K562 (cell line): ENCODE measurements around the gene SUMO3. TPM values are rescaled to one million over a fixed set of nuclear protein-coding genes. Genes with fewer than 3 reads are reported as not detected.

Experiments used
- ATAC-seq: fragments of 200-7000 bp; cut with Tn5 transposase; 3 replicates; pipeline ENCODE4 v1.9.1; 2020; ENCODE audit warnings: moderate library complexity
- BruUV-seq: library from RNA; stranded (reverse); fragments of 400-500 nt; replicated peaks from 2 replicates; lab custom pipeline; 2021; lab: Mats Ljungman, UMichigan
- CTCF ChIA-PET: fragments of 300-600 bp; formaldehyde crosslinking; extraction: SDS; loops from one replicate; lab custom pipeline; 2021; ENCODE audit warnings: low intra/inter-chr PET ratio; lab: Yijun Ruan, JAX
- POLR2A ChIA-PET: fragments of 300-600, 350-650 bp; sonication (Branson Sonifier 250); formaldehyde crosslinking; extraction: SDS; loops from one replicate; lab custom pipeline; 2021; ENCODE audit warnings: antibody characterized with exemption, inconsistent platforms; lab: Yijun Ruan, JAX
- DNase-seq, 4 experiments: peaks; one replicate each; pipeline versions ENCODE4 v3.0.0 to v3.0.0-alpha.2; 2011 to 2018; ENCODE audit warnings: low spot score in 3 of 4, mixed read lengths in 3 of 4; ENCODE audit errors: extremely low read depth in 1 of 4
- FAIRE-seq: peaks from 2 replicates; lab custom pipeline; 2011; peaks lifted over from hg19 to GRCh38; lab: Jason Lieb, UNC
- H2AFZ ChIP-seq: 2 replicates; pipeline ENCODE4 v1.6.0; 2011; ENCODE audit warnings: low read depth, low read length, control low read depth, inconsistent platforms
- H3K27ac ChIP-seq: fragments of 200-600 bp; 3 replicates; pipeline ENCODE4 v1.8.0; 2011; ENCODE audit warnings: low read depth, mild to moderate bottlenecking, control low read depth, inconsistent platforms, low read length, moderate library complexity, mixed read lengths; ENCODE audit errors: extremely low read depth
- H3K27me3 ChIP-seq, 2 experiments: fragments of 300-600 bp in 1 of 2; 2 replicates in 1 of 2; 3 replicates in 1 of 2; pipeline versions ENCODE4 v1.6.0 to v1.8.0; 2011; ENCODE audit warnings: inconsistent platforms in 2 of 2, low read length in 2 of 2, mild to moderate bottlenecking in 1 of 2, mixed read lengths in 1 of 2, moderate library complexity in 1 of 2; ENCODE audit not compliant: control insufficient read depth in 2 of 2, insufficient read depth in 2 of 2
- H3K36me3 ChIP-seq: fragments of 300-600 bp; 3 replicates; pipeline ENCODE4 v1.8.0; 2011; ENCODE audit warnings: mild to moderate bottlenecking, low read length, inconsistent platforms; ENCODE audit not compliant: control insufficient read depth, insufficient read depth
- H3K4me1 ChIP-seq, 2 experiments: fragments of 200-600 bp in 1 of 2; replicated peaks in 1 of 2; 2 replicates in 1 of 2; 3 replicates in 1 of 2; pipeline versions ENCODE4 v1.5.1 to v1.8.0; 2011; ENCODE audit warnings: inconsistent platforms in 2 of 2, low read length in 2 of 2, mild to moderate bottlenecking in 1 of 2, mixed read lengths in 1 of 2, moderate library complexity in 1 of 2; ENCODE audit not compliant: control insufficient read depth in 2 of 2, insufficient read depth in 2 of 2
- H3K4me2 ChIP-seq: 2 replicates; pipeline ENCODE4 v1.6.1; 2011; ENCODE audit warnings: low read length, control low read depth, inconsistent platforms, mixed read lengths; ENCODE audit not compliant: insufficient read depth
- H3K4me3 ChIP-seq: fragments of 200-600 bp; sonication (generic), shearing (Covaris generic); 2 replicates; pipeline ENCODE4 v1.5.1; 2016; ENCODE audit warnings: control low read depth, inconsistent platforms
- H3K79me2 ChIP-seq: fragments of 200-600 bp; 3 replicates; pipeline ENCODE4 v1.8.0; 2011; ENCODE audit warnings: low read length, inconsistent platforms; ENCODE audit not compliant: control insufficient read depth, insufficient read depth
- H3K9ac ChIP-seq, 2 experiments: 2 replicates each; pipeline versions ENCODE4 v1.6.0 to v1.6.1; 2011; ENCODE audit warnings: low read depth in 2 of 2, low read length in 2 of 2, control low read depth in 1 of 2, inconsistent platforms in 1 of 2, mild to moderate bottlenecking in 1 of 2, mixed read lengths in 1 of 2; ENCODE audit not compliant: insufficient read depth in 1 of 2
- H3K9me1 ChIP-seq: one replicate; pipeline ENCODE4 v1.6.0; 2011; ENCODE audit warnings: inconsistent platforms, mild to moderate bottlenecking, low read length, moderate library complexity; ENCODE audit not compliant: control insufficient read depth, insufficient read depth
- H3K9me3 ChIP-seq: replicated peaks from 2 replicates; pipeline ENCODE4 v1.5.1; 2011; ENCODE audit warnings: low read depth, low read length, inconsistent platforms; ENCODE audit not compliant: control insufficient read depth, insufficient read depth
- H4K20me1 ChIP-seq: replicated peaks from 2 replicates; pipeline ENCODE4 v1.6.1; 2011; ENCODE audit warnings: low read length, inconsistent platforms, mixed read lengths; ENCODE audit not compliant: control insufficient read depth, insufficient read depth
- BRF2 ChIP-seq: IDR thresholded peaks from 3 replicates; pipeline ENCODE4 v1.6.1; 2011; ENCODE audit warnings: borderline replicate concordance, mild to moderate bottlenecking; ENCODE audit not compliant: insufficient read length, insufficient read depth
- CBX3 ChIP-seq, 2 experiments: IDR thresholded peaks; 1 replicate in 1 of 2; 2 replicates in 1 of 2; pipeline ENCODE4 v1.6.1; 2012; ENCODE audit warnings: inconsistent platforms in 2 of 2, low read length in 2 of 2, borderline replicate concordance in 1 of 2, control low read depth in 1 of 2
- CBX5 ChIP-seq: IDR thresholded peaks from 2 replicates; pipeline ENCODE4 v1.6.1; 2014; ENCODE audit warnings: low read depth, borderline replicate concordance
- CREB5 ChIP-seq: fragments of 250-450 bp; sonication (Bioruptor Pico); IDR thresholded peaks from 2 replicates; pipeline ENCODE4 v1.5.0; 2020; ENCODE audit warnings: mild to moderate bottlenecking
- E2F8 ChIP-seq: fragments of 450-650 bp; IDR thresholded peaks from 2 replicates; pipeline ENCODE4 v1.7.1; 2018; ENCODE audit warnings: mild to moderate bottlenecking, low read depth; ENCODE audit not compliant: partially characterized antibody
- EWSR1 ChIP-seq: fragments of 450-650 bp; IDR thresholded peaks from 2 replicates; pipeline ENCODE4 v1.6.1; 2018; ENCODE audit warnings: borderline replicate concordance, mild to moderate bottlenecking, low read depth, moderate library complexity; ENCODE audit not compliant: partially characterized antibody
- NUFIP1 ChIP-seq: fragments of 450-650 bp; IDR thresholded peaks from 2 replicates; pipeline ENCODE4 v1.6.1; 2018; ENCODE audit not compliant: partially characterized antibody
- POLR2G ChIP-seq: fragments of 200-400 bp; formaldehyde crosslinking; IDR thresholded peaks from 2 replicates; pipeline ENCODE4 v1.6.1; 2017; ENCODE audit warnings: low read depth, mild to moderate bottlenecking, antibody characterized with exemption, low read length, moderate library complexity
- ZNF395 ChIP-seq: fragments of 200-800 bp; sonication (Bioruptor generic); IDR thresholded peaks from 2 replicates; pipeline ENCODE4 v1.6.1; 2017; ENCODE audit warnings: missing genetic modification characterization, missing compliant biosample characterization
- WGBS: fragments of 100-300 bp; shearing (Covaris generic); methylation state at CpG from one replicate; pipeline ENCODE4 v1.1.6; 2016; ENCODE audit warnings: low coverage, mixed read lengths; ENCODE audit not compliant: insufficient coverage; ENCODE audit errors: missing lambda C conversion rate; 5-methylcytosine and 5-hydroxymethylcytosine counted together
- in situ Hi-C: fragments of 300-500 bp; cut with MboI; formaldehyde crosslinking; loops from 4 replicates; pipeline ENCODE4 v1.15.0; 2018; ENCODE audit warnings: inconsistent platforms, mixed read lengths
- intact Hi-C: fragments of 100-400 bp; cut with micrococcal nuclease; formaldehyde crosslinking; loops from 2 replicates; pipeline ENCODE4 v1.14.2; 2022
- polyA plus RNA-seq, 8 experiments: library from polyadenylated mRNA; depleted of rRNA in 4 of 8; stranded (reverse) in 5 of 8; unstranded in 3 of 8; fragments of >200 nt; fragmentation: Nextera tagmentation in 2 of 8; fragmentation: Illumina TruSeq in 1 of 8; extraction: Ambion mirVana in 2 of 8; extraction: Trizol in 1 of 8; gene quantifications; 2 replicates each; pipeline versions ENCODE4 v1.2.1 to v1.2.3, GENCODE V29; 2011 to 2014; ENCODE audit warnings: inconsistent platforms in 1 of 8, missing spikeins in 1 of 8
- total RNA-seq, 7 experiments: library from RNA; depleted of rRNA in 6 of 7; stranded (reverse); fragments of >200 nt in 6 of 7; fragmentation: Illumina TruSeq in 2 of 7; extraction: Trizol in 2 of 7; gene quantifications; 2 replicates each; pipeline versions ENCODE4 v1.2.1 to v1.2.3, GENCODE V29; 2011 to 2021; ENCODE audit warnings: low replicate concordance in 1 of 7

The SUMO3 gene
- total and polyA plus RNA-seq, 9 of the 15 experiments (the other 6 are each of a cell fraction or from before 2014, with no cell fraction given): 13.9 to 143 (median 113) TPM

- Histone ChIP-seq H3K79me2 (no peaks in the 10 kb centered on the region), H2AFZ (no peak overlapping the region), H3K36me3 (no peaks in the 10 kb centered on the region), H4K20me1 (0 out of 2 replicates have a peak, but pooled peaks cover 8% of the 10 kb centered on the region), H3K9ac (no peak overlapping the region), H3K27ac (no peak overlapping the region), H3K4me3 (no peak overlapping the region), H3K9me3 (no peaks in the 10 kb centered on the region), H3K27me3 (peaks cover 11 to 30% of the 10 kb centered on the region in 2 experiments; a peak in 4 of 5 replicates), H3K9me1 (no peaks in the 10 kb centered on the region), H3K4me1 (peaks cover 0 to 29% of the 10 kb centered on the region in 2 experiments; a peak in 2 of 5 replicates), H3K4me2 (no peak overlapping the region)
- 13% methylated on average over 6 of the region's 6 CpGs for WGBS
- in situ Hi-C loops (no loop called here), intact Hi-C loops (no loop called here)
- ChIA-PET POLR2A (no interaction called here), CTCF (no interaction called here)
- TF ChIP-seq BRF2 (no peak), E2F8 (no peak), CBX3 (IDR thresholded peaks at IDR 0.05; ENCODE audit: borderline replicate concordance in 1 of 2, low read length in 2 of 2) (no peak), NUFIP1 (no peak), EWSR1 (no peak), CBX5 (no peak), POLR2G (no peak), CREB5 (CRISPR knock-in tag) (no peak), ZNF395 (CRISPR knock-in tag) (no peak)
- BruUV-seq: no TSS peak
- DNase-seq (no peak), FAIRE-seq (no peak), ATAC-seq (no peak)
These were observed 60.1 kb downstream of the SUMO3 start for GRCh38 chr21:44757731-44758130.
